ENCODE data around the gene CD177.
"Not testable (repeated sequence)": the region's sequence is repeated elsewhere in the genome, so short reads cannot be mapped to it uniquely, and the experiment has no call there.

Gene CD177

DNA sequence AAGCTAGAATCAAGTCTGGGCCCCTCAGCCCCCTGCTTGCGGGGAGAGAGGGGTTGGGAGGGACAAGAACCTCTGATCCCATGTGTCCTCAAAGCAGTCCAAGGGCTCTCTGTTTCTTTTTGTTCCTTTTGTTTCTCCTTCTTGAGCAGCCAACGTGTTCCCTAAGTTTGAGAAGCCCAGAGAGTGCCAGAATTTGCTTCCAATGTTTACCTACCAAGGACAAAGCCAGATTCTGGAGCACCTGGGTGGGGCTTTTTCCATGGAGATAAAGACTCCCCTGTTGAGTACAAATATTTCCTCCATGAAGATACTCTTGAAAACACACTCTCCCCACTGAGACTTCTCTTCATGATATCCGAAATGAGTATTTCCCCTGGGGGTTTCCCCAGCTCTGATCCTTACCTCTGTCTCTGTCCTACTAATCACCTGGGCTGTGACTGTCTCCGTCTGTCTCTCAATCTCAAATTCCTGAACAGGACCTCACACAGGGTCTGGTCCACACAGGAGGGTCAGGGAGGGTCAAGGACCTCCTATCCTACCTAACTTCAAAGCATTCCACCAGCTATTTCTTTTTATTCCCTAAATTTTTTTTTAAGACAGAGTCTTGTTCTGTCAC, 27.4 kb downstream of the CD177 start:
- ATAC-seq (replicated peaks) = no peak
- Mint-ChIP-seq H3K4me3 (no peak overlapping the region), H3K4me1 (peaks cover 2 to 4% of the 10 kb centered on the region in 2 donors), H3K9me3 (peaks cover 2 to 3% of the 10 kb centered on the region in 2 donors), H3K27me3 (peaks cover 7% of the 10 kb centered on the region in 2 donors), H3K27ac (no peak overlapping the region), H3K36me3 (no peaks in the 10 kb centered on the region)
- DNase-seq = no peak

DNA sequence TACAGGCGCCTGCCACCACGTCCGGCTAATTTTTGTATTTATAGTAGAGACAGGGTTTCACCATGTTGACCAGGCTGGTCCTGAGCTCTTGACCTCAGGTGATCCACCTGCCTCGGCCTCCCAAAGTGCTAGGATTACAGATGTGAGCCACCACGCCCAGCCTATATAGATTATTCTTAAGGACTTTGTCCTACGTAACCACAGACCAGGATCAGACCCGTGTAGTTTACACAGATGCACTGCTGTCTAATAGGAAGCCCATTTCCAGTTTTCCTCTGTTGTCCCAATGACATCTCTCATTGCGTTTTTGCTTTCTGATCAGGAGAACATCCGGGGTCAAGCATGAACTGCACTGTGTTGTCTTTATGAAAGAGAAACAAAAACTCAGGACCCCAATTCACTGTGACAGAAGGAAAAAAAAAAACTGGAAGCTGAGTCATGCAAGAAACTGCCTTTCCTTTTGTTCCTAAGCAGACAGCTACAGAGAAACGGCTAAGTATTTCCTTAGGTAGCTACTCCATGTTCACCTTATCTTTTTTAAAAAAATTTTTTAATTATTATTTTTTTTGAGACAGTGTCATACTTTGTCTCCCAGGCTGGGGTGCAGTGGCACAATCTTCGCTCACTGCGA, 29.2 kb downstream of the CD177 start:
- H3K36me3 Mint-ChIP-seq; H3K4me3 Mint-ChIP-seq; H3K9me3 Mint-ChIP-seq; DNase-seq; H3K27me3 Mint-ChIP-seq; H3K27ac Mint-ChIP-seq; ATAC-seq (replicated peaks): not testable (repeated sequence)
- peaks cover 6 to 13% of the 10 kb centered on the region in 2 donors for H3K4me1 Mint-ChIP-seq

DNA sequence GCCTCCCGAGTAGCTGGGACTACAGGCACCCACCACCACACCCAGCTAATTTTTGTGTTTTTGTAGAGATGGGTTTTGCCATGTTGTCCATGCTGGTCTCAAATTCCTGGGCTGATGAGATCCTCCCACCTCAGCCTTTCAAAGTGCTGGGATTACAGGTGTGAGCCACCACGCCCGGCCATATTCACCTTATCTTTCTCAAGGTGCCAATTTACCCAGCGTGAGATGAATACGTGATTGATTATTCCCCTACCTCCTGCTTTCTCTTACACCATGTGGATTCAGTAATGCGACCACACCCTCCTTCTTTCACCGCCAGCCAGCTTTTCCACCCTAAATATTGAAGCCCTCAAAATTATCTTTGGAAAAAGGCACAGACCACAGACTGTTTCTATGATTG, 29.8 kb downstream of the CD177 start:
- DNase-seq, H3K9me3 Mint-ChIP-seq, H3K36me3 Mint-ChIP-seq: not testable (repeated sequence)

DNA sequence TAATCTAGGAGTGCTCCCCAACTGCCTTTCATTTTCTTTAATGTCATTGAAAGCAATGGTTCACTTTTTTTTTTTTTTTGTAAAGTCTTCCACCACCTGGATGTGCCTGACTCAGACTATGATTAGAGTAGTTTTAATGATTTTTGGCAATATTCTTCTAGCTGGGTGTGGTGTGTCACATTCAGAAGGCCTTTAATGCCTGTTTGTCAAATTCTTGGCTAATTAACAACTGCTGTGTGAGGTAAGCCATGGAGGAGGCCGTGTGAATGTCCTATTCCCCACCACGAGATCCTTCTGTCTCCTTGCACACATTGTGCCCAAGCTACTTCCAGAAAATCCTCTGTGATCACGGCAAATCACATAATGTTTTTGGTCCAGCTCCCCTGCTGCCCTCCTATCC, 30.3 kb downstream of the CD177 start:
- DNase-seq; ATAC-seq (replicated peaks); H3K27ac Mint-ChIP-seq; H3K9me3 Mint-ChIP-seq; H3K27me3 Mint-ChIP-seq; H3K4me3 Mint-ChIP-seq; H3K36me3 Mint-ChIP-seq: not testable (repeated sequence)
- H3K4me1 Mint-ChIP-seq = peaks cover 6 to 15% of the 10 kb centered on the region in 2 donors

More for the DNA sequence above, 29.8 kb downstream of the CD177 start:
- not testable (repeated sequence) for ATAC-seq (replicated peaks); H3K27ac Mint-ChIP-seq; H3K27me3 Mint-ChIP-seq; H3K4me3 Mint-ChIP-seq
- peaks cover 6 to 15% of the 10 kb centered on the region in 2 donors for H3K4me1 Mint-ChIP-seq

DNA sequence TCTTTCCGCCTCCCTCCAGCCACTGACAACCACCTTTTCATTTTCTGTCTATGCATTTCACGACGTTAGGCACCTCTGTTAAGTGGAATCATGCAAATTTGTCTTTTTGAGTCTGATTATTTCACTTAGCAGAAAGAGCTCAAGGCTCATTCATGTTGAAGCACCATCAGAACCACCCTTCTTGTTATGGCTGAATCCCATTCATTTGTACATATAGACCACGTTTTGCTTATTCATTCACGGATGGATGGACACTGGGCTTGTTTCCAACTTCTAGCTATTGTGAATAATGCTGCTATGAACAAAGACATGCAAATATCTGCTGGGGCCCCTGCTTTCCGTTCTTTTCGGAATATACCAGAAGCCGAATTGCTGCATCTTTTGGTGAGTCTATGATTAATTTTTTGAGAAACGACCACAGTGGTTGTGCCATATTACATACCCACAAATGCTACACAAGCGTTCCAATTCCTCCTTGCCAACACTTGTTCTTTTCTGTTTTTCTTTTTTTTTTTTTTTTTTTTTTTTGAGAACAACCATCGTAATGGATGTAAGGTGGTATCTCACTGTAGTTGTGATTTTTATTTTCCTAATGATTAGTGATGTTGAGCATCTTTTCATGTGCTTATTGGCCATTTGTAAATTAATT, 37.5 kb downstream of the CD177 start:
- not testable (repeated sequence) for H3K4me3 Mint-ChIP-seq; H3K36me3 Mint-ChIP-seq; DNase-seq; H3K27ac Mint-ChIP-seq; H3K9me3 Mint-ChIP-seq; ATAC-seq (replicated peaks)
- peaks cover 4 to 11% of the 10 kb centered on the region in 2 donors for H3K4me1 Mint-ChIP-seq
- H3K27me3 Mint-ChIP-seq = peaks cover 14 to 15% of the 10 kb centered on the region in 2 donors

DNA sequence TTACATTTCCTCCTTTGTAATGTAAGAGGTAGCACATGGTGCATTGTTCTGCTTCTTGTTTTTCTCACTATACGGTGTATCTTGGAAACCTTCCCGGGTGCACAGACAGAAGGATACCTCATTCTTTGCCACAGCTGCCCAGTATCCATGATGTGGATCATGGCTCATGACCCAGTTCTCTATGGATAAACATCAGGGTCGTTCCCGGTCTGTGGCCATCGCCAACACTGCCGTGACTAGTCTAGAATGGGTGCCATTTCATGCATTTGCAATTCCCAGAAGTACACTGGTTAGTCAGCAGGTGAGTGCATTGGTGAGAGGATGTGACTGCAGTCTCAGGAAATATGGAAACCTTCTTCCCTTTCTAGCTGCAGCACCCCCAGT, 38.1 kb downstream of the CD177 start:
- H3K9me3 Mint-ChIP-seq; H3K4me3 Mint-ChIP-seq; H3K36me3 Mint-ChIP-seq; DNase-seq; H3K27ac Mint-ChIP-seq; ATAC-seq (replicated peaks): not testable (repeated sequence)
- Mint-ChIP-seq H3K27me3 (peaks cover 14 to 15% of the 10 kb centered on the region in 2 donors), H3K4me1 (peaks cover 4 to 11% of the 10 kb centered on the region in 2 donors)

DNA sequence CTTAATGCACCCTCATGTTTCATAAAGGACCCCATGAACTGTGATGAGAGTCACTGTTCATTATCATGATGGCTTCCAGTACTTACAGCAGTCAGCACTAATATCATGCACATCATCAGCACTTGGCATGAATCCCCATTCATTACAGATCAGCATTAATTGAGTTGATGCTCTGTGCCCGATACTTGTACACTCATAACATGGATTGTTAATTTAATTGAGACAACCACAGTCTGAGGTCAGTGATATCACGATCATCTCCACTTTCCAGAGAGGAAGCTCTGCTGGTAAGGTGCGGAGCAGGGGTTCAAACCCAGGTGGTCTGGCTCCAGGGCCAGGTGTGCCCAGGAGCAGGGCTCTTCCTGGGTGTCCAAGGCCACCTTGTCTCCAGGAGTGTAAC, 40.0 kb downstream of the CD177 start:
- H3K36me3 Mint-ChIP-seq; ATAC-seq (replicated peaks); H3K27ac Mint-ChIP-seq; H3K4me1 Mint-ChIP-seq; DNase-seq; H3K4me3 Mint-ChIP-seq; H3K9me3 Mint-ChIP-seq: not testable (repeated sequence)
- peaks cover 19 to 21% of the 10 kb centered on the region in 2 donors for H3K27me3 Mint-ChIP-seq

DNA sequence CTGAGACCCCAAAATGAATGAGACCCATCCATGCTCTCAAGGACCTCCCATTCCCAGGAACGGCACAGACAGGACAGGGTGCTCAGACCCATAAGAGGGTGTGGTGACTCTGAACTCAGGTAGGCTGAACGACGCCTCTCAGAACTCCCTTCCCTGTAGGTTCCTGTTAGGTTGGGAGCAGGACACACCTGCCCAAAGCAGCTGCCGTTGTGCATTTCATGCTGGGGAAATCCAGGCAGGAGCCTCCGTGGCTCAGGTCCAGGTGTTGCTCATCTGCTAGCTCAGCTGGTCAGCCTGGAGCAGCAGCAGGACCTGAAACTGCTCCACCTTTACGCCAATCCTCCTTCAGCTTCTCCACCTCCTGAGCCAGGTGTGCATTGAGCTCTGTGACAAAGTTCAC, 42.1 kb downstream of the CD177 start:
- Mint-ChIP-seq H3K4me1 (no peaks in the 10 kb centered on the region), H3K9me3 (peaks cover 0 to 2% of the 10 kb centered on the region in 2 donors), H3K4me3 (no peak overlapping the region), H3K27ac (no peak overlapping the region), H3K27me3 (peaks cover 21 to 24% of the 10 kb centered on the region in 2 donors), H3K36me3 (no peaks in the 10 kb centered on the region)
- ATAC-seq (replicated peaks) (no peak), DNase-seq (no peak)

DNA sequence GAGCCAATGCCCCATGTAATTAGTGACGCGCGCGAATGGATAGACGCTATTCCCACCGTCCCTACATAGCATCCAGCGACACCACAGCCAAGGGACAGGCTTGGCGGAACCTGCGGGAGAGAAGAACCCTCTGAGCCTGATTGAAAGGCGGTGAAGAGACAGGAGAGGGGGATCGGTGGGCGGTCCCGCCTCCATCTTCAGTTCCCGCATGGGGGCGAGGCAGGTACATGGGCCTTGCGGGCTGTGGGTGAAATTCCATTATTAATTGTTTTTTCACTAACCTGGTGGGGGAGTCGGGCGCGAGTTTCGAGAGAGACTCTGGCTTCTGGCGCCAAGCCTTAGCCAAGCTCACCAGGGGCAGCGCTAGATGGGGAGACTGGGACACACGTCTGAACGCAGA, 52.8 kb downstream of the CD177 start:
- Mint-ChIP-seq H3K4me1 (no peaks in the 10 kb centered on the region), H3K4me3 (no peak overlapping the region), H3K9me3 (peaks cover 3 to 4% of the 10 kb centered on the region in 2 donors), H3K36me3 (peaks cover 0 to 2% of the 10 kb centered on the region in 2 donors), H3K27me3 (peaks cover 16 to 20% of the 10 kb centered on the region in 2 donors), H3K27ac (no peak overlapping the region)
- no peak for DNase-seq
- no peak for ATAC-seq (replicated peaks)

DNA sequence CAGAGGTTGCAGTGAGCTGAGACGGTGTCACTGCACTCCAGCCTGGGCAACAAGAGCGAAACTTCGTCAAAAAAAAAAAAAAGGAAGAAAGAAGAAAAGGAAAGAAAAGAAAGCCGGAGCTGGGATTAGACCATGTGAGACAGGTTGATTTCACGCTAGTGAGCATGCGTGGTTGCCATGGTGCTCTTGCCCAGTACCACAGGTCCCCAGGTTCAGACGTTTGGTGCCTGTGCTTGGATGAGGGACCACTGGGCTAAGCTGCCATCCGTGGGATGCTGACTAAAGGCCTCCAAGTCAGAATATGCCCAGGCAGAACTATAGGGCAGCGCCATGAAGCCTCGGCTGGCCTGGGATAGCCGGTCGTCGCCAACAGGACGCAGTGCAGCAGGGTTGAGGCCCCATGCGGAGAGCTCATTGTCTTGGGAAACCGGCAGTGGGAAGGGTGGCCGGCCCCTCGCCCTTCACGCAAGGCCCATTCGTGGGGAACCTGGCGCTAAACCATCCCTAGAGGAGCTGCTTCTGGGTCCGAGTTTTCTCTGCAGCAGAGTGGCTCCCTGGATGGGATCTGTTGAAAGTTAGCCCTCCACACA, 54.0 kb downstream of the CD177 start:
- peaks cover 0 to 2% of the 10 kb centered on the region in 2 donors for H3K36me3 Mint-ChIP-seq
- no peak overlapping the region for H3K4me3 Mint-ChIP-seq

DNA sequence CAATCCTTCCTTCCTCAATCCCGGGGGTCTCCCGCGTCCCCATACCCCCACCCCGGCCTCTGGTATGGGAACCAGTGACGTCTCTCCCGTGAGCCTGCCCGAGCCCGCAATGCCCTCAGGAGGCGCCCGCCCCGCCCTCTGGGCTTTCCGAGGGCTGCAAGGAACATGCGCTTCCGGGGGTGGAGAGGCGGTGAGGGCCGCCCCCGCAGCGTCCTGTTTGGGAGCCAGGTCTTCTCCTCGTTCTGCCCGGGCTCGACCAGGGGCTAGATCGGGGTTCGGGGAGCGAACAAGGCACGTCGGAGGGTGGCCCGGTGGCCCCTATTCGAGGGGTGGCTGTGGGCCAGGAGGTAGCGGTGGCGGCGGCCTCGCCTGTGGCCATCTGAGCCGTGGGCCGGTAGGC, 54.6 kb downstream of the CD177 start:
- no peak for ATAC-seq (replicated peaks)
- Mint-ChIP-seq H3K27ac (no peak overlapping the region), H3K4me1 (no peaks in the 10 kb centered on the region), H3K9me3 (peaks cover 3 to 4% of the 10 kb centered on the region in 2 donors), H3K27me3 (peaks cover 13 to 20% of the 10 kb centered on the region in 2 donors), H3K4me3 (no peak overlapping the region), H3K36me3 (peaks cover 0 to 2% of the 10 kb centered on the region in 2 donors)
- DNase-seq = no peak

More for the DNA sequence above, 54.0 kb downstream of the CD177 start:
- no peak overlapping the region for H3K27ac Mint-ChIP-seq
- DNase-seq (no peak), ATAC-seq (replicated peaks) (no peak)
- peaks cover 3 to 4% of the 10 kb centered on the region in 2 donors for H3K9me3 Mint-ChIP-seq
- no peaks in the 10 kb centered on the region for H3K4me1 Mint-ChIP-seq
- peaks cover 16 to 20% of the 10 kb centered on the region in 2 donors for H3K27me3 Mint-ChIP-seq

DNA sequence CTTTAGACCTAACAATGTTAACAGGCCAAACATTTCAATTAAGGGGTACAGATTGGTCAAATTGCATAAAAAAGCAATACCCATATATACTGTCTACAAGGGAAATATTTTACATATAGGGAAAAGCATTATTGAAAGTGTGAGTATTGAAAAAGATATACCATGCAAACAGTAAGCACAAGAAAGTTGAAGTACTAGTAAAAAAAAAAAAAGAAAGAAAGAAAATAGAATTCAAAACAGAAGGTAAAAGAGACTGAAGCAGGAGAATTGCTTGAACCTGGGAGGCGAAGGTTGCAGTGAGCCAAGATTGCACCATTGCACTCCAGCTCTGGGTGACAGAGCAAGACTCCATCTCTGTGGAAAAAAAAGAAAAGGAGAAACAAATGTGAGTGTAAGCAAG, 55.9 kb downstream of the CD177 start:
- Mint-ChIP-seq H3K9me3 (peaks cover 3 to 4% of the 10 kb centered on the region in 2 donors), H3K4me3 (no peak overlapping the region), H3K36me3 (peaks cover 0 to 2% of the 10 kb centered on the region in 2 donors), H3K27ac (no peak overlapping the region), H3K4me1 (no peaks in the 10 kb centered on the region), H3K27me3 (peaks cover 11 to 20% of the 10 kb centered on the region in 2 donors)
- DNase-seq (no peak), ATAC-seq (replicated peaks) (no peak)

DNA sequence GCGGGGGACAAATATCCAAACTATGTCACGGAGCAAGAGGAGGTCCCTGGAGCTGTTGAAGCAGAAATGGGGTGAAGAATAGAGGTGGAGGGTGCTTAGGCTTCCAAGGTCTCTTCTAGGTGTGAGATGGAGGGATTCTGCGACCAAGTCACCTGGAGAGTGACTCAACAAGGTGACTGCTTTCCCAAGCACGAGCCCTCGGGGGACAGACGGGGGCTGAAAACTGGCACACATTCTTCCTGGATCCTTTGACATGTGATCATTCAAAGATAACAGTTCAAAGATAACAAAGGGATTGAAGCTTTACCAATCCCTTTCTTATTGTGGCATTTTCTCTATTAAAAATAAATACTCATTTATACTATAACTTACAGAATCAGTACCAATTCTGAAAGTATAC, 59.0 kb downstream of the CD177 start:
- Mint-ChIP-seq H3K36me3 (no peaks in the 10 kb centered on the region), H3K9me3 (peaks cover 3 to 4% of the 10 kb centered on the region in 2 donors), H3K27me3 (peaks cover 4 to 10% of the 10 kb centered on the region in 2 donors), H3K4me3 (no peak overlapping the region), H3K4me1 (peaks cover 5 to 9% of the 10 kb centered on the region in 2 donors), H3K27ac (no peak overlapping the region)
- no peak for ATAC-seq (replicated peaks)
- DNase-seq = no peak
